Measurements from ENCODE around the gene ADAM11. TPM values are rescaled to one million over a fixed set of nuclear protein-coding genes. Genes with fewer than 3 reads are reported as not detected.
"Not testable (repeated sequence)": the region's sequence is repeated elsewhere in the genome, so short reads cannot be mapped to it uniquely, and the experiment has no call there.

ADAM11 gene
- 0.32 and 0.52 TPM in 2 replicates for total RNA-seq

GRCh38 chr17:44758414-44759085 lies at the start of gene ADAM11:
Gene ADAM11, plus strand, starts transcription at chr17:44758988. Its CDS starts 212 bp downstream, at chr17:44759200.
- Mint-ChIP-seq H3K27ac (no peak within 1 kb of the TSS), H3K4me3 (peak within 1 kb of the TSS; percentile 42), H3K9me3 (no peaks in the 10 kb centered on the region), H3K36me3 (ENCODE audit: low read depth) (no peaks in the 10 kb centered on the region), H3K27me3 (ENCODE audit: insufficient read depth) (peaks cover 36% of the 10 kb centered on the region), H3K4me1 (ENCODE audit: low read depth) (no peaks in the 10 kb centered on the region)
- intact Hi-C loops (cut with micrococcal nuclease): no loop called here
- no peak for DNase-seq (ENCODE audit: low spot score)

- H3K27me3 Mint-ChIP-seq (ENCODE audit: insufficient read depth): no peaks in the 10 kb centered on the region
- no peaks in the 10 kb centered on the region for H3K4me1 Mint-ChIP-seq (ENCODE audit: low read depth)
- H3K27ac Mint-ChIP-seq: no peak overlapping the region
- H3K4me3 Mint-ChIP-seq: no peak overlapping the region
- DNase-seq (ENCODE audit: low spot score): no peak
- H3K36me3 Mint-ChIP-seq (ENCODE audit: low read depth): peaks cover 15% of the 10 kb centered on the region
- H3K9me3 Mint-ChIP-seq: no peaks in the 10 kb centered on the region
- intact Hi-C loops (cut with micrococcal nuclease): no loop called here
Measured at GRCh38 chr17:44719444-44719843, 39.3 kb upstream of the ADAM11 start.

GRCh38 chr17:44722254-44722653 lies 36.5 kb upstream of the ADAM11 start:
- H3K4me3 Mint-ChIP-seq: no peak overlapping the region
- no peak for DNase-seq (ENCODE audit: low spot score)

GRCh38 chr17:44726121-44726520 lies 32.7 kb upstream of the ADAM11 start:
- H3K4me3 Mint-ChIP-seq; H3K36me3 Mint-ChIP-seq (ENCODE audit: low read depth); H3K27me3 Mint-ChIP-seq (ENCODE audit: insufficient read depth); H3K9me3 Mint-ChIP-seq; intact Hi-C loops (cut with micrococcal nuclease); H3K4me1 Mint-ChIP-seq (ENCODE audit: low read depth); H3K27ac Mint-ChIP-seq; DNase-seq (ENCODE audit: low spot score): not testable (repeated sequence)

More at GRCh38 chr17:44722254-44722653, 36.5 kb upstream of the ADAM11 start:
- Mint-ChIP-seq H3K27me3 (ENCODE audit: insufficient read depth) (no peaks in the 10 kb centered on the region), H3K4me1 (ENCODE audit: low read depth) (no peaks in the 10 kb centered on the region), H3K9me3 (no peaks in the 10 kb centered on the region), H3K27ac (no peak overlapping the region), H3K36me3 (ENCODE audit: low read depth) (peaks cover 12% of the 10 kb centered on the region)
- intact Hi-C loops (cut with micrococcal nuclease): no loop called here

- no peaks in the 10 kb centered on the region for H3K27me3 Mint-ChIP-seq (ENCODE audit: insufficient read depth)
- H3K9me3 Mint-ChIP-seq: no peaks in the 10 kb centered on the region
- H3K4me3 Mint-ChIP-seq: no peak overlapping the region
- no peak for DNase-seq (ENCODE audit: low spot score)
- no peak overlapping the region for H3K27ac Mint-ChIP-seq
- peaks cover 17% of the 10 kb centered on the region for H3K36me3 Mint-ChIP-seq (ENCODE audit: low read depth)
- peaks cover 6% of the 10 kb centered on the region for H3K4me1 Mint-ChIP-seq (ENCODE audit: low read depth)
- intact Hi-C loops (cut with micrococcal nuclease): no loop called here
Measured at GRCh38 chr17:44733753-44734152, 25.0 kb upstream of the ADAM11 start.

- Mint-ChIP-seq H3K36me3 (ENCODE audit: low read depth) (peaks cover 20% of the 10 kb centered on the region), H3K9me3 (no peaks in the 10 kb centered on the region), H3K27me3 (ENCODE audit: insufficient read depth) (no peaks in the 10 kb centered on the region), H3K27ac (no peak overlapping the region), H3K4me3 (no peak overlapping the region), H3K4me1 (ENCODE audit: low read depth) (peaks cover 8% of the 10 kb centered on the region)
- intact Hi-C loops (cut with micrococcal nuclease): no loop called here
- DNase-seq (ENCODE audit: low spot score): no peak
Measured at GRCh38 chr17:44734272-44734671, 24.5 kb upstream of the ADAM11 start.

- Mint-ChIP-seq H3K27me3 (ENCODE audit: insufficient read depth) (no peaks in the 10 kb centered on the region), H3K9me3 (no peaks in the 10 kb centered on the region), H3K36me3 (ENCODE audit: low read depth) (peaks cover 15% of the 10 kb centered on the region), H3K27ac (no peak overlapping the region), H3K4me3 (no peak overlapping the region), H3K4me1 (ENCODE audit: low read depth) (peaks cover 8% of the 10 kb centered on the region)
- DNase-seq (ENCODE audit: low spot score): no peak
- intact Hi-C loops (cut with micrococcal nuclease): no loop called here
Measured at GRCh38 chr17:44736551-44737240, 22.1 kb upstream of the ADAM11 start.

- Mint-ChIP-seq H3K4me3 (no peak overlapping the region), H3K27ac (no peak overlapping the region), H3K27me3 (ENCODE audit: insufficient read depth) (no peaks in the 10 kb centered on the region), H3K4me1 (ENCODE audit: low read depth) (peaks cover 8% of the 10 kb centered on the region), H3K36me3 (ENCODE audit: low read depth) (peaks cover 19% of the 10 kb centered on the region), H3K9me3 (no peaks in the 10 kb centered on the region)
- intact Hi-C loops (cut with micrococcal nuclease): no loop called here
- DNase-seq (ENCODE audit: low spot score): no peak
Measured at GRCh38 chr17:44738214-44738906, 20.4 kb upstream of the ADAM11 start.

GRCh38 chr17:44741316-44741715 lies 17.5 kb upstream of the ADAM11 start:
- Mint-ChIP-seq H3K9me3 (no peaks in the 10 kb centered on the region), H3K4me1 (ENCODE audit: low read depth) (peaks cover 8% of the 10 kb centered on the region), H3K36me3 (ENCODE audit: low read depth) (peaks cover 11% of the 10 kb centered on the region), H3K27me3 (ENCODE audit: insufficient read depth) (no peaks in the 10 kb centered on the region), H3K4me3 (no peak overlapping the region), H3K27ac (no peak overlapping the region)
- intact Hi-C loops (cut with micrococcal nuclease): no loop called here
- DNase-seq (ENCODE audit: low spot score): no peak

- Mint-ChIP-seq H3K4me1 (ENCODE audit: low read depth) (no peaks in the 10 kb centered on the region), H3K36me3 (ENCODE audit: low read depth) (peaks cover 11% of the 10 kb centered on the region), H3K27ac (no peak overlapping the region), H3K27me3 (ENCODE audit: insufficient read depth) (no peaks in the 10 kb centered on the region), H3K9me3 (no peaks in the 10 kb centered on the region), H3K4me3 (no peak overlapping the region)
- intact Hi-C loops (cut with micrococcal nuclease): no loop called here
- no peak for DNase-seq (ENCODE audit: low spot score)
Measured at GRCh38 chr17:44745301-44745700, 13.5 kb upstream of the ADAM11 start.

GRCh38 chr17:44745738-44746137 lies 13.1 kb upstream of the ADAM11 start:
- intact Hi-C loops (cut with micrococcal nuclease); H3K27ac Mint-ChIP-seq; H3K4me3 Mint-ChIP-seq; H3K27me3 Mint-ChIP-seq (ENCODE audit: insufficient read depth); DNase-seq (ENCODE audit: low spot score); H3K4me1 Mint-ChIP-seq (ENCODE audit: low read depth); H3K9me3 Mint-ChIP-seq: not testable (repeated sequence)
- H3K36me3 Mint-ChIP-seq (ENCODE audit: low read depth): peaks cover 13% of the 10 kb centered on the region

GRCh38 chr17:44747566-44747965 lies 11.2 kb upstream of the ADAM11 start:
- DNase-seq (ENCODE audit: low spot score): no peak
- H3K9me3 Mint-ChIP-seq: no peaks in the 10 kb centered on the region
- H3K27ac Mint-ChIP-seq: no peak overlapping the region
- intact Hi-C loops (cut with micrococcal nuclease): no loop called here
- no peaks in the 10 kb centered on the region for H3K27me3 Mint-ChIP-seq (ENCODE audit: insufficient read depth)
- H3K36me3 Mint-ChIP-seq (ENCODE audit: low read depth): peaks cover 20% of the 10 kb centered on the region
- no peak overlapping the region for H3K4me3 Mint-ChIP-seq
- H3K4me1 Mint-ChIP-seq (ENCODE audit: low read depth): no peaks in the 10 kb centered on the region

Data from activated T-helper 1 cell treated with anti-CD3 and anti-CD28 coated beads, Interleukin-12 subunit alpha, Interleukin-12 subunit beta, Interleukin-2, Interleukin-4 antibody, amounts not matched to agents 30 ng/mL and 10 ng/mL and 1 ng/mL, durations not matched to agents 14 hours and 24 hours and 36 hours (primary cell).